ENCODE results near the gene NR2F6.

NR2F6 gene

GRCh38 chr19:17184371-17184841 is 61.3 kb downstream of the NR2F6 start:
- DNase-seq (ENCODE audit: low read depth) = no peak
- TF ChIP-seq, protein P1, sequence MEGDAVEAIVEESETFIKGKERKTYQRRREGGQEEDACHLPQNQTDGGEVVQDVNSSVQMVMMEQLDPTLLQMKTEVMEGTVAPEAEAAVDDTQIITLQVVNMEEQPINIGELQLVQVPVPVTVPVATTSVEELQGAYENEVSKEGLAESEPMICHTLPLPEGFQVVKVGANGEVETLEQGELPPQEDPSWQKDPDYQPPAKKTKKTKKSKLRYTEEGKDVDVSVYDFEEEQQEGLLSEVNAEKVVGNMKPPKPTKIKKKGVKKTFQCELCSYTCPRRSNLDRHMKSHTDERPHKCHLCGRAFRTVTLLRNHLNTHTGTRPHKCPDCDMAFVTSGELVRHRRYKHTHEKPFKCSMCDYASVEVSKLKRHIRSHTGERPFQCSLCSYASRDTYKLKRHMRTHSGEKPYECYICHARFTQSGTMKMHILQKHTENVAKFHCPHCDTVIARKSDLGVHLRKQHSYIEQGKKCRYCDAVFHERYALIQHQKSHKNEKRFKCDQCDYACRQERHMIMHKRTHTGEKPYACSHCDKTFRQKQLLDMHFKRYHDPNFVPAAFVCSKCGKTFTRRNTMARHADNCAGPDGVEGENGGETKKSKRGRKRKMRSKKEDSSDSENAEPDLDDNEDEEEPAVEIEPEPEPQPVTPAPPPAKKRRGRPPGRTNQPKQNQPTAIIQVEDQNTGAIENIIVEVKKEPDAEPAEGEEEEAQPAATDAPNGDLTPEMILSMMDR (IDR thresholded peaks at IDR 0.05; ENCODE audit: insufficient read depth, low read depth, low read length, missing control alignments) = no peak
- H3K4me3 ChIP-seq (ENCODE audit: low read length) = no peak overlapping the region

DNA sequence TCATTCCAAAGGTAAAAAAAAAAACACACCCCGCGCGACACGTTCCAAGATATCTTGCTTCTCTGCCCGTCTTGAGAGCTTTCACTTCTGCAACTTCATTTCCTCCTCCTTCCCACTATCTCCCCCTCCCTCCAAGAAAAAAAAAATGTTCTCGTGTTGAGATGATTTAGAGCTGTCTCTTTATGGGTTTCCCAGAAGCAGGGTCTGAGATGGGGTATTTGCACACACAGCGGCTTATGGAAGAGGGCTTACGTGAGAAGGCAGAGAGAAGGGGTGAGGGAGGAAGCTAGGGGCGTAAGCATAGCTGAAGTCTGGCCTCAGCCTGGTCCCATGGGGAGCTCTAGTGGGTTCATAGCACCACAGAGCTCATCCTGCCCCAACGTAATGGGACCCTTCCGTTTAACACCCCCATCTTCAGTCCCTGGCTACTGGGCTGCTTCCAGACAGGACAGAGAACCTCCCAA is 61.8 kb downstream of the NR2F6 start:
- TF ChIP-seq, protein P1 (IDR thresholded peaks at IDR 0.05; ENCODE audit: insufficient read depth, low read depth, low read length, missing control alignments) = no peak
- no peak for DNase-seq (ENCODE audit: low read depth)
- no peak overlapping the region for H3K4me3 ChIP-seq (ENCODE audit: low read length)

DNA sequence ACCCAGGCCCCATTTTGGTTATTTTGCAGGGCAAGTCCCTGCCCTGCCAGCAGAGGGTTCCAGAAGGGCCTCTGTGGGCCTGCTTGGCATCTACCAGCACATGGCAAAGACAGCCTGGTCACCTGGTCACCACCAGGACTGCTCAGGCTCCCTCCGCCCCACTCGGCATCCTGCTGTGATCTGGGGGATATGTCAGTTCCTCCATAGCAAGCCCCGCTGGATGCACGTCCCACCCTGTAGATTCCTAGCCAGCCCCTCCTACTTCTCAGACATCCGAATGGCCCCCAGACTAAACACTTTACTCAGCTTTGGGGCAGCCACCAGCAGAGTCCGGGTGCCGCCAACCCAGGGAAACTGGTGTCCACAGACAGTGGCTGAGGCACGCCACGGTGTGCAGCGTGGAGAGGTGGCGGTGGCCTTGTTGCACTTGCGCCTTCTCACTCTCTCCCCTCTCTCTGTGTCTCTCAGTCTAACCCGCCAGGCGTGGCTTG is 62.4 kb downstream of the NR2F6 start:
- H3K4me3 ChIP-seq (ENCODE audit: low read length) = no peak overlapping the region
- TF ChIP-seq, protein P1 (IDR thresholded peaks at IDR 0.05; ENCODE audit: insufficient read depth, low read depth, low read length, missing control alignments) = no peak
- no peak for DNase-seq (ENCODE audit: low read depth)

All from epithelial cell of esophagus (primary cell).